Stromal cell of bone marrow (primary cell): Measurements from ENCODE around the gene MBNL3.

Experiments
- DNase-seq: peaks from one replicate; pipeline ENCODE4 v3.0.0-alpha.2; 2012; ENCODE audit warnings: low read depth

MBNL3 gene

GRCh38 chrX:132414404-132414803 is 74.4 kb downstream of the MBNL3 start:
- no peak for DNase-seq

GRCh38 chrX:132413459-132413858 is 75.4 kb downstream of the MBNL3 start:
- no peak for DNase-seq

- DNase-seq, result no peak
Measured at GRCh38 chrX:132412208-132412607, 76.6 kb downstream of the MBNL3 start.

GRCh38 chrX:132411310-132411977 is 77.4 kb downstream of the MBNL3 start:
- no peak for DNase-seq

GRCh38 chrX:132409780-132410556 is 78.9 kb downstream of the MBNL3 start:
- no peak for DNase-seq

GRCh38 chrX:132407691-132408090 is 81.1 kb downstream of the MBNL3 start:
- no peak for DNase-seq

- no peak for DNase-seq
Measured at GRCh38 chrX:132406106-132406505, 82.7 kb downstream of the MBNL3 start.

GRCh38 chrX:132404266-132404665 is 84.6 kb downstream of the MBNL3 start:
- DNase-seq, result no peak

GRCh38 chrX:132401935-132402334 is 86.9 kb downstream of the MBNL3 start:
- DNase-seq, result no peak

GRCh38 chrX:132400706-132401105 is 88.1 kb downstream of the MBNL3 start:
- DNase-seq, result no peak

- no peak for DNase-seq
Measured at GRCh38 chrX:132395645-132396044, 93.2 kb downstream of the MBNL3 start.

GRCh38 chrX:132395026-132395425 is 93.8 kb downstream of the MBNL3 start:
- no peak for DNase-seq

- no peak for DNase-seq
Measured at GRCh38 chrX:132394591-132394990, 94.2 kb downstream of the MBNL3 start.

GRCh38 chrX:132393992-132394391 is 94.8 kb downstream of the MBNL3 start:
- no peak for DNase-seq

- no peak for DNase-seq
Measured at GRCh38 chrX:132393485-132393884, 95.4 kb downstream of the MBNL3 start.

GRCh38 chrX:132393085-132393484 is 95.8 kb downstream of the MBNL3 start:
- DNase-seq, result no peak

GRCh38 chrX:132390792-132391191 is 98.0 kb downstream of the MBNL3 start:
- no peak for DNase-seq

- DNase-seq, result no peak
Measured at GRCh38 chrX:132389480-132389879, 99.4 kb downstream of the MBNL3 start.

GRCh38 chrX:132388371-132388770 is 100.5 kb downstream of the MBNL3 start:
- DNase-seq, result no peak

GRCh38 chrX:132384301-132384700 is 104.5 kb downstream of the MBNL3 start:
- no peak for DNase-seq

GRCh38 chrX:132382068-132382467 is 106.8 kb downstream of the MBNL3 start:
- no peak for DNase-seq

GRCh38 chrX:132378281-132378680 is 110.6 kb downstream of the MBNL3 start:
- DNase-seq, result no peak

- no peak for DNase-seq
Measured at GRCh38 chrX:132375941-132376340, 112.9 kb downstream of the MBNL3 start.

GRCh38 chrX:132373610-132374009 is 115.2 kb downstream of the MBNL3 start:
- no peak for DNase-seq
